ENCODE results near the gene CHRNA3.

- TF ChIP-seq CTCF (IDR thresholded peaks at IDR 0.05; ENCODE audit: low read depth, low read length) (no peak), EZH2phosphoT487 (IDR thresholded peaks at IDR 0.05; ENCODE audit: low read depth) (no peak)
These were observed 1.1 kb upstream of the CHRNA3 start for GRCh38 chr15:78621810-78622402.

Data from OCI-LY3 (cell line).